ENCODE data around the gene SIRPA. TPM values are rescaled to one million over a fixed set of nuclear protein-coding genes. Genes with fewer than 3 reads are reported as not detected.

The SIRPA gene
- total and polyA plus RNA-seq, 2 of the 4 experiments (the other 2 are of a cell fraction): 9.9 to 40.2 TPM

DNA sequence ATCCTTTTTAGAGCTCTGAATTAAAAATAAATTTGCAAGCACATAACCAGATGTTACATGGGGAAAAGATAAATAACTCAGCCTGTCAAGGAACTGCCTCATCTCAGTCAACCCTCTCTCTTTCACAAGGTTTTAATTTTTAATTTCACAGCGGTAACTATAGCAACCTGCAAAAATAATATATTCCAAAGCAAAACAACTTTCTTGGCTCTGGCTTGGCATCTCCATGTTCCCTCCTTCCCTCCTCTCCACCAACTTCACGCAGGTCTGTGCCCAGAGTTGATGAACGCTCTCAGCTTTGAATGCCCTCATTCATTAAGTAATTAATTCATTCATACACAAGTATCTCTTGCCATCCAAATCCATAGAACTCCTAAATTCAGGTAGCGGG is 32.5 kb upstream of the SIRPA start:
- CTCF ChIA-PET: no interaction called here
- DNase-seq: no peak

More for the DNA sequence above, 32.5 kb upstream of the SIRPA start:
- H2BK15ac ChIP-seq (ENCODE audit: low read depth, low read length): no peak overlapping the region
- no peak for ATAC-seq (ENCODE audit: low read depth)
- POLR2A ChIA-PET (ENCODE audit: unreplicated experiment): no interaction called here
- TF ChIP-seq NFE2L2 (IDR thresholded peaks at IDR 0.05; ENCODE audit: low read depth, low read length) (no peak), RAD21 (IDR thresholded peaks at IDR 0.05; ENCODE audit: low read length) (no peak)
- TF ChIP-seq, protein P1, sequence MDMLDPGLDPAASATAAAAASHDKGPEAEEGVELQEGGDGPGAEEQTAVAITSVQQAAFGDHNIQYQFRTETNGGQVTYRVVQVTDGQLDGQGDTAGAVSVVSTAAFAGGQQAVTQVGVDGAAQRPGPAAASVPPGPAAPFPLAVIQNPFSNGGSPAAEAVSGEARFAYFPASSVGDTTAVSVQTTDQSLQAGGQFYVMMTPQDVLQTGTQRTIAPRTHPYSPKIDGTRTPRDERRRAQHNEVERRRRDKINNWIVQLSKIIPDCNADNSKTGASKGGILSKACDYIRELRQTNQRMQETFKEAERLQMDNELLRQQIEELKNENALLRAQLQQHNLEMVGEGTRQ (IDR thresholded peaks at IDR 0.05; ENCODE audit: low read depth, low read length): no peak
- H2AK5ac ChIP-seq (ENCODE audit: low read depth, low read length): no peak overlapping the region
- no peak overlapping the region for H3K9ac ChIP-seq (ENCODE audit: low read depth, low read length)
- H3K14ac ChIP-seq (replicated peaks; ENCODE audit: low read depth, low read length): no peak overlapping the region
- peaks cover 8% of the 10 kb centered on the region for H3K4me1 ChIP-seq (ENCODE audit: control insufficient read depth, insufficient read depth, low read length)
- H4K20me1 ChIP-seq (ENCODE audit: insufficient read depth, low read length): no peaks in the 10 kb centered on the region
- 0 out of 2 replicates have a peak, but pooled peaks cover 3% of the 10 kb centered on the region for H3K9me1 ChIP-seq (ENCODE audit: insufficient read depth, low read length)
- no peak overlapping the region for H2BK120ac ChIP-seq (ENCODE audit: low read depth, low read length)
- no peak overlapping the region for H3K4me2 ChIP-seq (ENCODE audit: low read depth, low read length)
- no peak overlapping the region for H3K23ac ChIP-seq (ENCODE audit: low read depth, low read length)
- H3K79me1 ChIP-seq (ENCODE audit: low read depth in 1 of 2, low read length in 2 of 2): no peaks in the 10 kb centered on the region
- no peak overlapping the region for H2BK20ac ChIP-seq (ENCODE audit: low read depth, low read length)
- H3K27ac ChIP-seq (ENCODE audit: insufficient read depth, low read length): no peak overlapping the region
- intact Hi-C loops (cut with micrococcal nuclease) (no loop called here), in situ Hi-C loops (cut with MboI; ENCODE audit: low sequenced_read_pairs) (no loop called here), dilution Hi-C loops (cut with HindIII; ENCODE audit: low sequenced_read_pairs, unreplicated experiment) (no loop called here)
- no TSS peak for BruUV-seq (replicated peaks)
- H2AK9ac ChIP-seq (replicated peaks; ENCODE audit: low read depth, low read length, poor library complexity): no peak overlapping the region
- no peak overlapping the region for H4K91ac ChIP-seq (ENCODE audit: insufficient read depth, low read depth, low read length)
- no peak overlapping the region for H3K18ac ChIP-seq (ENCODE audit: low read depth, low read length)
- H3K4ac ChIP-seq (ENCODE audit: low read depth, low read length): no peak overlapping the region
- no peak overlapping the region for H4K8ac ChIP-seq (ENCODE audit: low read depth in 2 of 2, low read length in 2 of 2)
- H2AFZ ChIP-seq (replicated peaks; ENCODE audit: low read length, poor library complexity): no peak overlapping the region
- peaks cover 13% of the 10 kb centered on the region for H3K27me3 ChIP-seq (ENCODE audit: control insufficient read depth, insufficient read depth, low read length)
- H3K4me3 ChIP-seq (ENCODE audit: insufficient read depth, low read depth, low read length): no peak overlapping the region
- H3K56ac ChIP-seq (ENCODE audit: extremely low read depth, insufficient read depth, low read length): no peak overlapping the region
- no peak overlapping the region for H2BK5ac ChIP-seq (ENCODE audit: low read depth, low read length, poor library complexity, severe bottlenecking)
- H3K36me3 ChIP-seq (ENCODE audit: control insufficient read depth, insufficient read depth, low read length): no peaks in the 10 kb centered on the region
- whole genome bisulfite sequencing, 2 experiments (ENCODE audit: extremely low coverage in 2 of 2, insufficient read length in 1 of 2): 79% methylated on average over 3 of the region's 4 CpGs; no CpG with 5 or more reads in 1 of the 2 experiments
- no peak overlapping the region for H4K5ac ChIP-seq (ENCODE audit: low read depth, low read length)
- no peaks in the 10 kb centered on the region for H3K9me3 ChIP-seq (ENCODE audit: control insufficient read depth, insufficient read depth, low read length)
